Esophagus (tissue), 2 donors: ENCODE results near the gene ST14. TPM values are rescaled to one million over a fixed set of nuclear protein-coding genes. Genes with fewer than 3 reads are reported as not detected.
"Not testable (repeated sequence)": the region's sequence is repeated elsewhere in the genome, so short reads cannot be mapped to it uniquely, and the experiment has no call there.

Source experiments
- H3K27ac ChIP-seq, 2 donors: one replicate each; pipeline ENCODE4 v1.5.1; 2013; ENCODE audit warnings: low read depth in 2 of 2, mild to moderate bottlenecking in 2 of 2, inconsistent platforms in 1 of 2, low read length in 1 of 2, moderate library complexity in 1 of 2
- H3K27me3 ChIP-seq, 2 donors: one replicate each; pipeline ENCODE4 v1.6.1; 2013; ENCODE audit warnings: low read length in 2 of 2, control low read depth in 1 of 2, mild to moderate bottlenecking in 1 of 2; ENCODE audit not compliant: insufficient read depth in 2 of 2, control insufficient read depth in 1 of 2
- H3K36me3 ChIP-seq, 2 donors: one replicate each; pipeline ENCODE4 v1.6.1; 2013; ENCODE audit warnings: low read length in 1 of 2; ENCODE audit not compliant: control insufficient read depth in 2 of 2, insufficient read depth in 2 of 2
- H3K4me1 ChIP-seq, 2 donors: one replicate each; pipeline ENCODE4 v1.6.1; 2013; ENCODE audit warnings: low read length in 1 of 2; ENCODE audit not compliant: control insufficient read depth in 2 of 2, insufficient read depth in 2 of 2
- H3K4me3 ChIP-seq, 2 donors: one replicate each; pipeline ENCODE4 v1.5.1; 2013; ENCODE audit warnings: low read length in 2 of 2, mild to moderate bottlenecking in 2 of 2, low read depth in 1 of 2, moderate library complexity in 1 of 2
- H3K9me3 ChIP-seq, 2 donors: one replicate each; pipeline ENCODE4 v1.6.1; 2013; ENCODE audit warnings: mild to moderate bottlenecking in 2 of 2, low read depth in 1 of 2, low read length in 1 of 2, moderate library complexity in 1 of 2; ENCODE audit not compliant: control insufficient read depth in 2 of 2, insufficient read depth in 1 of 2
- WGBS, 2 donors: extraction: QIAGEN DNeasy Blood & Tissue Kit; methylation state at CpG; one replicate each; pipeline ENCODE4 v1.1.7; 2013; 5-methylcytosine and 5-hydroxymethylcytosine counted together
- polyA plus RNA-seq, 2 donors: library from polyadenylated mRNA; stranded (reverse); fragments of 200-250 nt; gene quantifications; one replicate each; pipeline ENCODE4 v1.2.3, GENCODE V29; 2013
- donor health status: healthy with polysubstance abuse.
- donor health status: Bipolar disorder and iron deficiency.

Gene ST14
- polyA plus RNA-seq, 2 donors = 69.6 to 86.4 TPM

GRCh38 chr11:130233888-130234287 is 74.3 kb downstream of the ST14 start:
- not testable (repeated sequence) for H3K36me3 ChIP-seq, H3K27ac ChIP-seq, H3K27me3 ChIP-seq, H3K4me3 ChIP-seq, H3K4me1 ChIP-seq, H3K9me3 ChIP-seq
- WGBS, 2 donors = 83 to 87% methylated on average over 3 of the region's 3 CpGs

GRCh38 chr11:130234315-130234714 is 74.7 kb downstream of the ST14 start:
- Histone ChIP-seq H3K4me1 (no peaks in the 10 kb centered on the region), H3K9me3 (no peaks in the 10 kb centered on the region), H3K27ac (no peak overlapping the region), H3K27me3 (no peaks in the 10 kb centered on the region), H3K36me3 (peaks cover 4 to 6% of the 10 kb centered on the region in 2 donors), H3K4me3 (no peak overlapping the region)

GRCh38 chr11:130237282-130238006 is 77.9 kb downstream of the ST14 start:
- no peaks in the 10 kb centered on the region for H3K4me1 ChIP-seq
- H3K36me3 ChIP-seq = peaks cover 6 to 7% of the 10 kb centered on the region in 2 donors
- no peaks in the 10 kb centered on the region for H3K9me3 ChIP-seq
- WGBS, 2 donors = 88 to 90% methylated on average over 6 of the region's 6 CpGs
- no peak overlapping the region for H3K4me3 ChIP-seq
- H3K27ac ChIP-seq = no peak overlapping the region
- no peaks in the 10 kb centered on the region for H3K27me3 ChIP-seq

- peaks cover 3 to 5% of the 10 kb centered on the region in 2 donors for H3K36me3 ChIP-seq
- H3K4me3 ChIP-seq = no peak overlapping the region
- H3K27ac ChIP-seq = no peak overlapping the region
- 89 to 94% methylated on average over 2 of the region's 2 CpGs for WGBS, 2 donors
- H3K9me3 ChIP-seq = no peaks in the 10 kb centered on the region
- no peaks in the 10 kb centered on the region for H3K4me1 ChIP-seq
- no peaks in the 10 kb centered on the region for H3K27me3 ChIP-seq
These were observed 82.1 kb downstream of the ST14 start for GRCh38 chr11:130241713-130242112.

- Histone ChIP-seq H3K4me1 (peaks cover 0 to 3% of the 10 kb centered on the region in 2 donors), H3K36me3 (peaks cover 2% of the 10 kb centered on the region in 2 donors), H3K27me3 (no peaks in the 10 kb centered on the region), H3K9me3 (no peaks in the 10 kb centered on the region), H3K27ac (no peak overlapping the region), H3K4me3 (no peak overlapping the region)
- WGBS, 2 donors = 34 to 38% methylated on average over 2 of the region's 2 CpGs
These were observed 84.2 kb downstream of the ST14 start for GRCh38 chr11:130243816-130244215.

- Histone ChIP-seq H3K27ac (no peak overlapping the region), H3K9me3 (no peaks in the 10 kb centered on the region), H3K36me3 (no peaks in the 10 kb centered on the region), H3K4me1 (peaks cover 4 to 7% of the 10 kb centered on the region in 2 donors), H3K27me3 (no peaks in the 10 kb centered on the region), H3K4me3 (no peak overlapping the region)
- 91 to 96% methylated on average over 3 of the region's 3 CpGs for WGBS, 2 donors
These were observed 85.3 kb downstream of the ST14 start for GRCh38 chr11:130244848-130245247.

- H3K36me3 ChIP-seq, H3K4me1 ChIP-seq, H3K27me3 ChIP-seq, H3K27ac ChIP-seq, H3K4me3 ChIP-seq, H3K9me3 ChIP-seq: not testable (repeated sequence)
- WGBS, 2 donors = 80 to 94% methylated on average over 6 of the region's 6 CpGs
These were observed 85.8 kb downstream of the ST14 start for GRCh38 chr11:130245375-130245774.

GRCh38 chr11:130246270-130246669 is 86.7 kb downstream of the ST14 start:
- Histone ChIP-seq H3K4me3 (no peak overlapping the region), H3K27ac (no peak overlapping the region), H3K36me3 (no peaks in the 10 kb centered on the region), H3K9me3 (no peaks in the 10 kb centered on the region), H3K4me1 (peaks cover 4 to 8% of the 10 kb centered on the region in 2 donors), H3K27me3 (no peaks in the 10 kb centered on the region)
- 81 to 87% methylated on average over 1 of the region's 1 CpG for WGBS, 2 donors

- H3K4me1 ChIP-seq = peaks cover 4 to 8% of the 10 kb centered on the region in 2 donors
- no peak overlapping the region for H3K27ac ChIP-seq
- no peaks in the 10 kb centered on the region for H3K27me3 ChIP-seq
- no peaks in the 10 kb centered on the region for H3K36me3 ChIP-seq
- H3K9me3 ChIP-seq = no peaks in the 10 kb centered on the region
- 88 to 91% methylated on average over 3 of the region's 3 CpGs for WGBS, 2 donors
- no peak overlapping the region for H3K4me3 ChIP-seq
These were observed 87.2 kb downstream of the ST14 start for GRCh38 chr11:130246738-130247137.

GRCh38 chr11:130247319-130247718 is 87.7 kb downstream of the ST14 start:
- Histone ChIP-seq H3K9me3 (no peaks in the 10 kb centered on the region), H3K4me3 (no peak overlapping the region), H3K27ac (no peak overlapping the region), H3K27me3 (no peaks in the 10 kb centered on the region), H3K36me3 (no peaks in the 10 kb centered on the region), H3K4me1 (peaks cover 4 to 8% of the 10 kb centered on the region in 2 donors)
- 84 to 87% methylated on average over 2 of the region's 2 CpGs for WGBS, 2 donors
